ENCODE results near the gene COX7A1.

DNA sequence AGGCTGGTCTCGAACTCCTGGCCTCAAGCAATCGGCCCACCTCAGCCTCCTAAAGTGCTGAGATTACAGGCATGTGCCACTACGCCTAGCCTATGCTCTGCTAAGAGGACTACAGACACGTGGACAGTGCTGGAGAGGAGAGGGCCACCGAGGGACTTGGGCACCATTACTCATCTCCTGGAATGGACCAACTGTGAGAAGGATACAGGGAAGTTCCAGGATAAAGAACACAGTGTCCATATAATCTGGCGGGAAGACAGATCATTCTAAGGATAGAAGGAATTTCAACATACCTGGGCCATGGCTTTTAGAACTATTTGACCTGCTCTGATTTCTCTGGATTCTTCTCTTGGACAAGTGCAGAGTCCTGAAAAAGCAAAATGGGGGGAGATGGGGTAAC is 49.4 kb upstream of the COX7A1 start:
- TF ChIP-seq POLR2A (IDR thresholded peaks at IDR 0.05; ENCODE audit: low read length) (no peak), GATA1 (IDR thresholded peaks at IDR 0.05; ENCODE audit: low read depth, low read length) (no peak)
